HG03175 (cell line): ENCODE measurements around the gene SLC6A3.
"Not testable (repeated sequence)": the region's sequence is repeated elsewhere in the genome, so short reads cannot be mapped to it uniquely, and the experiment has no call there.

Source experiments
- ATAC-seq: cut with Tn5 transposase; IDR thresholded peaks from one replicate; pipeline ENCODE4 v1.9.1; 2021; ENCODE audit warnings: mild to moderate bottlenecking, moderate library complexity; ENCODE audit not compliant: unreplicated experiment

SLC6A3 gene

GRCh38 chr5:1422522-1422921 is 22.7 kb downstream of the SLC6A3 start:
- not testable (repeated sequence) for ATAC-seq

DNA sequence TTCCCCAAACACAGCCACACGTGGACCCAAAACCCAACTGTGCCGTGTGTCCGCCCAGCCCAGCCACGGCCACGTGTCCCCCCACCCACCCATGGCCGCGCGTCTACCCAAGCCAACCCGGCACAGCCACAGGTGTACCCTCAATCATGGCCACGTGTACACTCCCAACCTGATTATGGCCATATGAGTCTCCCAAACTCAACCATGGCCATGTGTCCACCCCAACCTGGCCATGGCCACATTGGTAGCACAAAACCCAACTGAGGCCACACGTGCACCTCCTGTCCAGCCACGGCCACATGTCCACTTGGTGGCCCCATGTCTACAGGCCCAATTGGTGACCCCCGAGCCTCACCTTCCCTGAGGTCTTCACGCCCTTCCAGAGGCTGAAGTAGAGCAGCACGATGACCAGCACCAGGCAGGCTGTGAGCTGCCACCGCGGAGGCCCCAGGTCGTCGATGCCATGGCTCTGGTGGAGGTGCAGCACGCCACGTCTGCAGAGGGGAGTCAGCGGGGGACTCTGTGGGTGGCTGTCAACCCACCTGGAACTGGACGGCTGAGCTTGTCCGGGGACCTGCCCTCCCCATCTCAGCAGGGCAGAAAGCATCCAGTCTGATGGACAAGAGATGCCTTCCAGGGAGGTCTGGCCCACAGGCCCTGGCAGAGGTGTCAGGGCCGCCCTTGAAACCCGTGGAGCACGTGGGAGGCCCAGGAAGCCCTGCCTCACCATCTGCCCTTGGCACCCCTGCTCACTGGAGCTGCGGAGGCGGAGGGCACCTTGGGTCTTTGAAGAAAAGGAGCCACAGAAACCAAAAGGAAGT is 23.5 kb downstream of the SLC6A3 start:
- no peak for ATAC-seq

DNA sequence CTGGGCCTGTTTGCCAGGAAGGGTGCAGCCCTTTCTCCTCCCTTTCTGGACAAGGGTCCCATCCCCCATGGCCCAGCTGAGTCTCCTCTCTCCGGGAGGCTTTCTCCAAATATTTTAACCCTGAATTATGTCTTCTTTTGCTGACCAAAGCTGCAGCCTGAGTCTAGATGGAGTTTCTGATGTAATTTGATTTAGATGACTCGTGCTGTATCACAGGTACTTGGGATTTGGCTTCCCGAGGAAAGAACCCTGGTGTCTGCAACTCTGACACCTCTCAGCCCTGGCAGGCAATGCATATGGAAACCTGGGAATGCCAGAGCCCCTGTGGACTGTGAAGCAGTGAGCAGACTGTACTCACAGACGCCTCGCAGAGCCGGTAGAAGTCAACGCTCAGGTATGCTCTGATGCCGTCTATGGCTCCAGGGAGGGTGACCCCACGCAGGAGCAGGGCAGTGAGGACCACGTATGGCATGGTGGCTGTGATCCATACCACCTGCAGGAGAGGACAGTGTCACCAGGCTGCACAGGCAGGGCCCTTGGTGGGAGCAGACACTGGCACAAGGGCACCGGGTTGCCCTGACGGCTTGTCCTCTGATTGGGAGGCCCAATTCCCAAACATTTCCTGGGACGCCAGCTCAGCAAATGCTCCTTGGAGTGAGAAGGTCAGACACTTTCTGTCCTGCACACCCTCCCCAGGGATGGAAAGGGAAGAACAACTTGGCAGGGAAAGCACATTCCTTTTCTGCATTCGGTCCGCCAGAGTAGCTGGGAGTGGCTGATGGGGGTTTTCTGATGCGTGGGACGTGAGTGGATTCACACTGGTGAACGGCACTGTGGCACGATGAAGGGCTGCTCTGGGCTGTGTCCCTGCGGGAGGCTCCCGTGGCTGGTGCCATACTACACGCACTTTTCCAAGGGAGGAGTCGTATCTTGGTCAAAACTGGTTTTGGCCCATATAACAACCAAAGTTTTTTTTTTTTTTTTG is 24.7 kb downstream of the SLC6A3 start:
- no peak for ATAC-seq

DNA sequence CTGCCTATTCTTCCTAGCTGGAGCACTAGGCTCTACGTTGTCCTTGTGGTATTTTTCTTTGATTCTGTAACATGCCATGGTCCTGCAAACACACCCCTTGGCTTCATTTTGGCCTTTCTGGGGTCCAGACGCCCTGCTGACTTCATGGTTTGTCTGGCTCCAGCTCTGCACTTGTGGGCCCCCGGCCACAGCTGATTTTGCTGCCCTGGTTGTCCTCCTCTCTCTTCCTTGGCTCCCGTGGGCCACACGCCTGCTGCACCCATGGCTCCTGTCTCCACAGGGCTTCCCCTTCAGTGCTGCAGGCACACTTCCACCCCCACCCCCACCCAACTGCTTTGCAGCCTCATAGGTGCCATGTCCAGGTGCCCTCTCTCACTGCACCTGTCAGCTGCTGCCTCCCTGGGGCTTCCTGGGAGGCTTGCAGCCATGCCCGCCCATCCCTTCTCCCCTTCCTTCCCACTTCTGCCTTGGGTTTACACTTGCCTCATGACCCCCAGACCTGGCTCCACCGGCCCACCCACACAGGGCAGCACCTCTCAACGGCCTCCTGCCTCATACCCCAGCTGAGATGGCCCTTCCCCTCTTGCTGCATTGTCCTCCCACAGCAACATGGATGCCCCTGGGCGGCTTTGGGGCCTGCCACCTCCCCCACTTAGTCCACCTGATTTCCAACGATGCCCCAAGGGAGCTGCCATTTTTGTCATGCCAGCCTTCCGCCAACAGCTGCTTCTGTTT is 25.6 kb downstream of the SLC6A3 start:
- ATAC-seq = no peak

- ATAC-seq = no peak
Measured at GRCh38 chr5:1418921-1419280, 26.3 kb downstream of the SLC6A3 start.

DNA sequence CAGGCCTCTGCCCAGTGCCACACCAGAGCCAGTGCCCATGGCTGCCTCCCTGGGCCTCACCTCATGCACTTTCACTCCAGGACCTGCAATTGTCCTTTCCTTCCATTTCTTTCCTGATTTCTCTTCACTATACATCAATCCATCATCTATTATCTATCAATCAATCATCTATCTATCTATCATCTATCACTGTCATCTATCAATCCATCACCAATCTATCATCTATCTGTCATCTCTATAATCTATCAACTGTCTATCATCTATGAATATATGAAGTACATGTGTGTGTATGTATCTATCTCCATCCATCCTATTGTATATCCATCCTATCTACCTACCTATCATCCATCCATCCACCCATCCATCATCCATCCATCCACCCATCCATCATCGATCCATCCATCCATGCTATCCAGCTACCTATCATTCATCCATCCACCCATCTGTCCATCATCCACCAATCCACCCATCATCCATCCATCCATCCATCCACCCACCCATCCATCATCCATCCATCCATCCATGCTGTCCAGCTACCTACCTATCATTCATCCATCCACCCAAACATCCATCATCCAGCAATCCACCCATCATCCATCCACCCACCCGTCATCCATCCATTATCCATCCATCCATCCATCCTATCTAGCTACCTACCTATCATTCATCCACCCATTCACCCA is 26.9 kb downstream of the SLC6A3 start:
- no peak for ATAC-seq

GRCh38 chr5:1417586-1418225 is 27.5 kb downstream of the SLC6A3 start:
- ATAC-seq = no peak

DNA sequence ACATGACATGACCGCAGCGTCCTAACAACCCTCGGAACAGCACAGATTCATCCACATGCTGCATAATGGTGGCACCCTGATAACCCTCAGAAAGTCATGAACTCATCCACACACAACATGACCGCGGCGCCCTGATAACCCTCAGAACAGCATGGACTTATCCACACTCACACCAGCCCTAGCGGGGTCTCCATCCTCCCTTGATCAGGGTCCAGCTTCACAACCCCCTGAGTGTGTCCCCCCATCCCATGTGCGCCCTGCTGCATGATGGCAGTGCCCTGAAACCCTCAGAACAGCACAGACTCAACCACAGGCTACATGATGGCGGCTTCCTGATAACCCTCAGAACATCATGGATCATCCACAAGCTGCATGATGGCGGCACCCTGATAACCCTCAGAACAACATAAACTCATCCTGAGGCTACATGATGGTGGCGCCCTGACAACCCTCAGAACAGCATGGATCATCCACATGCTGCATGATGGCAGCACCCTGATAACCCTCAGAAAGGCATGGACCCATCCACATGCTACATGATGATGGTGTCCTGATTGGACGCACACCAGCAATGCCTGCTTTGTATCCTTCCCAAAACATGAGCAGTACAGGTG is 28.3 kb downstream of the SLC6A3 start:
- ATAC-seq = no peak

DNA sequence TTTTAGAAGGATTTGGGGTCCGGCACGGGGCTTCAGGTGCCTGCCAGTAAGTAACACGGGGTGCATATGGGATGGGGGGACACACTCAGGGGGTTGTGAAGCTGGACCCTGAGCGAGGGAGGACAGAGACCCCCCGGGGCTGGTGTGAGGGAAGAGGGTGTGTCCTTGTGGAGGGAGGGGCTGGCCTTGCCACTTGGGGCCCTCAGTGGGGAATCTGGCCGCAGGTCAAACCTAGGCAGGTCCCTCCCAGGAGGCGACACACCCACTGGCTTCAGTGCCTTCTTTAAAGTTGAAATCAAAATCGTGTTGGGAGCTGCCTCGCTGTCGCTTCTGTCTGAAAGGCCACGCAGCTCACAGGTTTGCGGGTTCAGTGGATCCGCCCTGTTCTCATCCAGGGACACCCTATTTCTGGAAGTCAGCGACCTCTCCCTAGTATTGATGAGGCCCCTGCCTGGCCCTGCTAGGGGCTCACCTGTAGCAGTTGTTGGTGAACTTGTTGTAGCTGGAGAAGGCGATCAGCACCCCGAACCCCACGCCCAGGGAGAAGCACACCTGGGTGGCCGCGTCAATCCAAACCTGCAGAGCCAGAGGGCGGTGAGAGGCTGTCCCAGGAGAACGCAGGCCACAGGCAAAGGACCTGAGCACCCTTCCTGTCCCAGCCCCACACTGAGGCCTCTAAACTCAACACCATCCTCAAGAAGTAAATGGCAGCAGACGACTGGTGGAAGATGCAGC is 29.4 kb downstream of the SLC6A3 start:
- no peak for ATAC-seq

GRCh38 chr5:1415059-1415425 is 30.2 kb downstream of the SLC6A3 start:
- no peak for ATAC-seq

DNA sequence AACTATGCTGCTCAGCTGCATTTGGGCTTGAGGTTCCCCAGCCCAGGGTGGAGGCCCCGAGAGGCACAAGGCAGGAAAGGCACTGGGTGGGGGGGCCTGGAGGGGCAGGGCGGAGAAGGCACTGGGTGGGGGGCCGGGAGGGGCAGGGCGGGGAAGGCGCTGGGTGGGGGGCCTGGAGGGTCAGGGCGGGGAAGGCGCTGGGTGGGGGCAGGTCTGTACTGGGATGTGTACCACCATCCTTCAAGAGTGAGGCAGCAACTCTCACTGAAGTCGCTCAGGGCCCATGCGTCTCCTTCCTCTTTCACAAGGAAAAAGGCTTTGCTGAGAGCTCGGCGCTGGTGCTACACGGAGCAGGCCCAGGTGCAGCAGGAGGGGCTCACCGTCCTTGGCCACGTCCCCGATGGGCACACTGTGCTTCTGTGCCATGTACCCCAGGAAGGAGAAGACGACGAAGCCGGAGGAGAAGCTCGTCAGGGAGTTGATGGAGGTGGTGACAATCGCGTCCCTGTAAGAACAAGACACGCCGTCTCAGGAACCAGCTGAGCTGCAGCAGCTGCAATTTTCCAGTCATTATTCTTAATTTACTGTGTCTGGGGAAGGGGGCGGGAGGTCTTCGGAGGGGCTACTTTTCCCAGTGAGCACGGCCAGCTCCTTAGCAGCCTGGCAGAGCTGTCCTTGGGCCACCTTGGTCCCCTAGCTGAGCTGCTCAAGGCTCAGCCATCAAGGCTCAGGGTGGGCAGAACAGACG is 30.8 kb downstream of the SLC6A3 start:
- no peak for ATAC-seq

- ATAC-seq = no peak
Measured at GRCh38 chr5:1413611-1414241, 31.5 kb downstream of the SLC6A3 start.

DNA sequence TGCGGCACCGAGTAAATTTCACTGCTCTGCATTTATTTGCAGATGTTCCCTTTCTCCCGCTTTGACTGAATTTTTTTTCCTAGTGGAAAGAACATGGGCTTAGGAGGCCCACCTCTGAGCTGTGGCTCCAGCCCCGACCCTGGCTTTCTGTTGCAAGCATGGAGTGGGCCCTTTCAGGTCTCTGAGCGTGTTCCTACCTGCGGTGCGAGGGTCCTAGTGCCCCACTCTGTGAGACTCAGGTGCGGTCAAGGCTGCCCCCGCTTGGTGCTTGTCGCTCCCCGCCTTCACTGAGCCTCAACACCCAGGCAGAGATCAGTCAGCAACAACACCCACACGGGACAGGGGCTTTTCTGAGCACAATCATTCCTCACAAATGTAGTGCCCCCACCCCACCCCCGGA is 32.0 kb downstream of the SLC6A3 start:
- no peak for ATAC-seq

- ATAC-seq = no peak
Measured at GRCh38 chr5:1412621-1413020, 32.6 kb downstream of the SLC6A3 start.

GRCh38 chr5:1412163-1412562 is 33.1 kb downstream of the SLC6A3 start:
- no peak for ATAC-seq

- no peak for ATAC-seq
Measured at GRCh38 chr5:1411099-1411498, 34.1 kb downstream of the SLC6A3 start.

GRCh38 chr5:1410156-1411014 is 34.9 kb downstream of the SLC6A3 start:
- ATAC-seq = no peak
